NT2/D1 (cell line): ENCODE data around the gene B9D2.

Experiments
- SUZ12 ChIP-seq: IDR thresholded peaks from 2 replicates; pipeline ENCODE4 v1.6.1; 2011; ENCODE audit not compliant: insufficient read length, insufficient read depth; ENCODE audit errors: extremely low read depth
- YY1 ChIP-seq: IDR thresholded peaks from 2 replicates; pipeline ENCODE4 v1.6.1; 2011; ENCODE audit not compliant: insufficient read length, insufficient read depth
- ZNF274 ChIP-seq: IDR thresholded peaks from 2 replicates; pipeline ENCODE4 v1.6.1; 2011; ENCODE audit warnings: mild to moderate bottlenecking, low read depth, low read length

DNA sequence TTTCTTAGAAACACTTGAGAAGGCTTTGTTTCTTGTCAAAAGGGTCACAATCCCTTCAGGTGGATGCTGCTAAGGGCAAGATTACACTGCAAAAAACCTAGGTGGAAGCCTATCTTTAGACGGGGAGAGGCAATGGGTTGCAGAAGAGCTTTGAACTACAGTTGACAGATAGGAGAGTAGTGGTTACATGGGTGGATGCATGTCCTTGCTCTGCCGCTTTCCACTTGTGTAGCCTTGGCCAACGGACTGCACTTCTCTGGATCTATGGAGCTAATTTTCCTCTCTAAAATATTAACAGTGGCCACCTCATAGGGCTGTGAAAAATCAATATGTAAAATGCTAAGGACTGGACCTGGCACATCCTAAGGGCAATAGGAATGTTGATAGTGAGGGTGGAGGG is 34.6 kb upstream of the B9D2 start:
- TF ChIP-seq YY1 (no peak), ZNF274 (no peak), SUZ12 (no peak)
